Endometrial microvascular endothelial cells (primary cell): ENCODE measurements around the gene KLC4. TPM values are rescaled to one million over a fixed set of nuclear protein-coding genes. Genes with fewer than 3 reads are reported as not detected.
"Not testable (repeated sequence)": the region's sequence is repeated elsewhere in the genome, so short reads cannot be mapped to it uniquely, and the experiment has no call there.

ENCODE experiments used
- in situ Hi-C: cut with HindIII; loops from 2 replicates; pipeline ENCODE4 v1.10.0; 2017; ENCODE audit warnings: low sequenced_read_pairs, low pct_unique_long_range_greater_than_20kb; ENCODE audit errors: inconsistent ontology term
- total RNA-seq: library from RNA; depleted of rRNA; stranded (reverse); fragments of >200 nt; gene quantifications from one replicate; pipeline ENCODE4 v1.2.3, GENCODE V29; 2015; ENCODE audit errors: inconsistent ontology term

The KLC4 gene
- total RNA-seq, 1 donor from 2014 or later, result 18.6 TPM

DNA sequence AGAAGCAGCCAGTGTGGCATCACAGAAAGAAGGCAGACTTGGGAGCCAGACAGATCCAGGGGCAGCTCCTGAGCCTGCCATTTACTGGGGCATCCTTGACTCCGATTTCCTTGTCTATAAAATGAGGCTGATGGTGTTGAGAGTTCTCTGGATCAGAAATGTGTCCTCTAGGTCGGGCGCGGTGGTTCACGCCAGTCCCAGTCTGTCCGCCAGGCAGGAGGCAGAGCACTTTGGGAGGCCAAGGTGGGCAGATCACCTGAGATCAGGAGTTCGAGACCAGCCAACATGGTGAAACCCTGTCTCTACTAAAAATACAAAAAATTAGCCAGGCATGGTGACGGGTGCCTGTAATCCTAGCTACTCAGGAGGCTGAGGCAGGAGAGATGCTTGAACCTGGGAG lies 58.0 kb downstream of the KLC4 start:
- in situ Hi-C loops, result not testable (repeated sequence)

DNA sequence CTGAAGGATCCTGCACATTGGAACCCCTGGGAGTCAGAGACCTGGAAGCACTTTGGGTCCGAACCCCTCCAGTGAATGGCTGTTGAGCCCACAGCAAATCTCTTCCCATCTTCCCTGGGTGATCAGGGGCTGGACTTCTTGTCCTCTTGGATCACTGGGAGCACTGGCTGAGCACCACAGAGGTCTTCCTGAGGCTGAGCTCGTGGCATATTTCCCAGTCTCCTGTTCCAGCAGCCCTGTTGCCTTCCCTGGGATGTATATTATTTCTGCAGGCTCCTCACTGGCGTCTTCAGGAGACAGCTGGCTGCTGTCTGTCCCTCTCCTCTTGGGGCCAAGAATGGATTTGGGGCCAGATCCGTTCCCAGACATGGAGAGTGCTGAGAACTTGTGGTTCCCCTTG lies 60.1 kb downstream of the KLC4 start:
- in situ Hi-C loops, result no loop called here

DNA sequence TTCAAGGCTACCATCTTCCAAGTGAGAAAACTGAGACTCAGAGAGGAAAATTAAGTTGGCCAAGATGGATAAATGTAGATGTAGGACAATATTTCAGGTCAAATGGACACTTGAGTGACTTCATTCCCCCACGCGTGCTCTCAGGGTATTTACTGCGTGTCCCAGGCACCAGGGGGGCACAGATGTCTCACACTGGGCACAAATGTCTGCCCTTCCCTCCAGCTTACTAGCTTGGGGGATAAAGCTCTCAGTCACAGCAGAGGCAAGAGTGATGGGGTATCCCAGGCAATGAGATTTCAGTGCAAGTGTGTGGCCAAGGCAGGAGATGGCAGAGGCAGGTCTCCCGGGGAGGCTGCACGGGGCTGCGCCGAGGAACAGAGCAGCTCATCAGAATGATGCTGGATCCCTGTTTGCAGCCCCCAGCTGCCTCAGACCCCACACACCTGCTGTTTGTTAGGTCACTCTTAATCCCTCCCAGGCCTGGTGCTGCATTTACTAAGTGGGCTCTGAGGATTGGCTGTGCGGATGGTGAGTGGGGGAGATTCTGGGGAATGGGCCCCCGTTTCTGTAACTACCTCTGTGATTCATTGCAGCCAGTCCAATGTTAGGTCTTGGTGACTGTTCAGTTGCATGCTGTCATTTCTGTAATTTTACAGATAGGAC lies 60.8 kb downstream of the KLC4 start:
- in situ Hi-C loops, result no loop called here

DNA sequence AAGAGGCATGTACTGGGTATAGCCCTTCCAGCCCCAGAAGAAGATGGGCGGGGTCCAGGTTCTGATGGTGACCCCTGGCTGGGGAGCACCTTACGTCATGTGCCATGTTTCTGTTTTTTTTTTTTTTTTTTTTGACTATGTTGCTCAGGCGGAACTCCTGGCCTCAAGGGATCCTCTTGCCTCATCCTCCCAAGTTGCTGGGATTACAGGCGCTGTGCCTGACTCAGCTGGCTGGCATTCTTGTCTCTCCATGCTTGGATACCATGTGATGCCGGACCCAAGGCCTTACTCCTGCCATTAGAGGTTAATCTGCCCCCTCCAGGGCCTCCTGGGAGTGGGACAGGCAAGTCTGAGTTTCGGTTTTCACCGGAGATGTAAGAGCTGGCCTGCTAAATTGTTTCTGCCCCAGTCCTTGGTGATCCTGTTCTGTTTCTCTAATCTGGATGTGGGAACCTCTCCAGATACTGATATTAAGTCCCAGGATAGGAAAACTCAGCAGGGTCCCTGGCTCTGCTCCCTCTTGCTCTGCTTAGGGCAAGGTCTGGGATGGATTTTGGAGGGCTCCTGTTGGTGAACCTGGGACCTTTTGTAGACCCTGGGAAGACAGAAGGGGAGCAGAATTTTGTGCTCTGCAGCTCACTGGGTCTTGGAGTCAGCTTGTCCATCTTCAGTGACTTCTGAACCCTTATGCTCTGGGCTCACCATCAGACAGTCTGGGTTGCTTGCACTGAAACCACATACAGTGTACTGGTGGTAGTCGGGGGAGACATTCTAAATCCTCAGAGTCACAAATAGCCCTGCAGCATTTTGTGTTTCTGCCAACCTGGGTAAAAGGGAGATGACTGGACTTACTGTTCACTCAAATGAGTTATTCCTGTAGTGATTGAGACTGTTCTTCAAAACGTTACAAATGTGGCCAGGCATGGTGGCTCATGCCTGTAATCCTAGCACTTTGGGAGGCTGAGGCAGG lies 61.8 kb downstream of the KLC4 start:
- in situ Hi-C loops, result no loop called here

DNA sequence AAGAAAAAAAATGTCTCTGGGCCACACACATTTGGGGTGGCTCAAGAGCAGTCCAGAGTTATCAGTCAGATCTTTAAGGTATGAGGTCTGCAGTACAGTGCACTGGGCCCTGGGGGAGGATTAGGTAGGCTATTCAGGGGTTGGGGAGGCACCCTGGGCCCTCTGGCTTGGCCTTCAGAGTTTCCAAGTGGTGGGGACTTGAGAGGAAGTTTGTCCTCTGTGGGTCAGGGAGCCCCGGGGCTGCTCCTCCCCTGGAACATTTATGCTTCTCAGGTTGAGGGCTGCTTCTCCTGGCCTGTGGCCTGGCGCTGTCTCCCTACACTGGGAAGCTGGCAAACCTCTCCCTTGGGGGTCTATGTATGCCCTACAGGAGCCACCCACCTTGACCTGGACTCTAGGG lies 62.7 kb downstream of the KLC4 start:
- in situ Hi-C loops, result no loop called here

DNA sequence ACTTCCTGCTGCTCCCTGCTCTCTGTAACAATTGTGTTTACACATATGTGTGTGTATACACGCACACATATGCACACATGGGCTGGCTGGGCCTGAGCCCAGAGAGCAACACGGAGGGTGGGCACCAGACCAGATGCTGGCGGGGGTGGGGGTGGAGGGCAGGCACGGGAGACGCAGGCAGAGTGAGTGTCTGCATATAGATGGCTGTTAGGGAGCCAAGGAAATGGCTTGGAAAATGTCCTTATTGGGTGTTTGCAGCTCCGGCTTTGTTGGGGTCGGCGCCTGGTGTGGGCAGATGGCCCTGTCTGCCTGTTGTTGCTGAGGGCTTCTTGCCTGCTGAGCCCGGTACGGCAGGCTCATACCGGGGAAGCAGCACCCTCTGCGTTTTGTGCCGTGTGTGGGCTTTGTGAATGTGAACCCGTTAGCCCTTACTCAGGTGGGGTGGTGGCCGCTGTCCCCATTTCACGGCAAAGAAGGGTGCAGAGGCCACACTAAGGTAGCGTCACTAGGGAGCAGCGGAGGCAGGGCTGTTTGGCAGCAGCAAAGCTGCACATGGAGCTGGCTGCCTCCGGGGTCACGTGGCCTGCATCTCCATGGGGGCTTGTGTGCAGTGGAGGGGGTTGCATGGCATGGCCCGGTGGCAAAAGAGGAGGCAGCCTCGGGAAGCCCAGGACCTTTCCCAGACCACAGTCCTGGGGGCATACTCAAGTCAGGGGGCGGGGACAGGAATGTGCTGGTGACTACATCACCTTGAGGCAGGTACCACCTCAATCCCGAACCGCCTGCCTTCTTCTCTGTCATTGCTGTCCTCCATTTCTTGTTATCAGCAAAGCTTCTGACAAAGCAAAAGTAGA lies 64.3 kb downstream of the KLC4 start:
- in situ Hi-C loops, result no loop called here

DNA sequence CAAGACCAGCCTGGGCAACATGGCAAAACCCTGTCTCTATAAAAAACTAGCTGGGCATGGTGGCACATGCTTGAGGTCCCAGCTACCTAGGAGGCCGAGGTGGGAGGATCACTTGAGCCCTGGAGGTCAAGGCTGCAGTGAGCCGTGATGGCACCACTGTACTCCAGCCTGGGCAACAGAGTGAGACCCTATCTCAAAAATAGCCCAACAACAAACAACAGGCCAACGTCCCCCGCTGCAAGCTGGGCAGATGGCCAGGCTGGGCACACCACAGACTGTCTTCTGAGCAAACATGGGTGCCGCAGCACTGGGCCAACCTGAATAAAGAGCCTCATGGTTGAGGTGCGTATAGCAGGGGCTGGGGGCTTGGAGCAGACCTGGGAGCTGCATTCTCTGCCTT lies 65.0 kb downstream of the KLC4 start:
- in situ Hi-C loops, result no loop called here

Other genes starting within 250 kb of the KLC4 start
- gene RPL7L1, start 180.0 kb upstream of the KLC4 start, total RNA-seq, result 169 TPM
- gene PTCRA, start 143.6 kb upstream of the KLC4 start, total RNA-seq, result not detected
- 53.7 TPM for gene CNPY3, start 130.2 kb upstream of the KLC4 start, total RNA-seq
- 0.84 TPM for gene GNMT, start 98.9 kb upstream of the KLC4 start, total RNA-seq
- 12.2 TPM for gene PEX6, start 80.5 kb upstream of the KLC4 start, total RNA-seq
- gene PPP2R5D, start 75.1 kb upstream of the KLC4 start, total RNA-seq, result 97.0 TPM
- 69.5 TPM for gene MEA1, start 45.7 kb upstream of the KLC4 start, total RNA-seq
- 98.8 TPM for gene KLHDC3, start 45.4 kb upstream of the KLC4 start, total RNA-seq
- 114 TPM for gene RRP36, start 38.0 kb upstream of the KLC4 start, total RNA-seq
- 15.8 TPM for gene CUL7, start 5.8 kb upstream of the KLC4 start, total RNA-seq
- gene MRPL2, start 197 bp upstream of the KLC4 start, total RNA-seq, result 29.3 TPM
- 43.1 TPM for gene PTK7, start 16.7 kb downstream of the KLC4 start, total RNA-seq
- 28.9 TPM for gene SRF, start 111.6 kb downstream of the KLC4 start, total RNA-seq
- 31.2 TPM for gene CUL9, start 122.6 kb downstream of the KLC4 start, total RNA-seq
- 121 TPM for gene DNPH1, start 169.8 kb downstream of the KLC4 start, total RNA-seq
- gene TTBK1, start 183.8 kb downstream of the KLC4 start, total RNA-seq, result not detected
- not detected for gene SLC22A7, start 238.6 kb downstream of the KLC4 start, total RNA-seq
- not detected for gene CRIP3, start 249.2 kb downstream of the KLC4 start, total RNA-seq